Stimulated activated CD4-positive, alpha-beta T cell treated with anti-CD3 and anti-CD28 coated beads, TNF-alpha, amount 100 ng/mL, for 4 hours (primary cell): Measurements from ENCODE around the gene HS1BP3.

ENCODE experiments used
- DNase-seq, 3 experiments: peaks; one replicate each; pipeline ENCODE4 v3.0.0-alpha.2; 2020; ENCODE audit warnings: low read depth in 3 of 3

Gene HS1BP3

DNA sequence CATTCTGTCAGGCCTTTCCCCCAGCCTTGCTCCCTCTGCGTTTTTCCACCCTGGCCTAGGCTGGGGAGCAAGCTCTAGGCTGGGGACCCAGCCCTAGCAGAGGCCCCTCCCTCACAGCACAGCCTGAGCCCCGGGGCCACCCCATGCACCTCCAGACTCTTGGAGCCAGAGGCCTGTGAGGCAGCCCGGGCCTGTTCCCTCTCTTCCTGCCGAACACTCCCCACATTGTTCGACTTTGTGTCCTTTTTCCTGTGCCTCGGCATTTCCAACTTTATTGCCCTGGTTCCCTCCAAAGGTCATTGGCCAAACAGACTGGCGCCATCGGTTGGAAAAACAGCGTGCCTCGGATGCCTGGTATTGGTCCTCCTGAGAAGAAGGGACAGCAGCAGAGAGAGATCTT is 79.7 kb downstream of the HS1BP3 start:
- no peak for DNase-seq

DNA sequence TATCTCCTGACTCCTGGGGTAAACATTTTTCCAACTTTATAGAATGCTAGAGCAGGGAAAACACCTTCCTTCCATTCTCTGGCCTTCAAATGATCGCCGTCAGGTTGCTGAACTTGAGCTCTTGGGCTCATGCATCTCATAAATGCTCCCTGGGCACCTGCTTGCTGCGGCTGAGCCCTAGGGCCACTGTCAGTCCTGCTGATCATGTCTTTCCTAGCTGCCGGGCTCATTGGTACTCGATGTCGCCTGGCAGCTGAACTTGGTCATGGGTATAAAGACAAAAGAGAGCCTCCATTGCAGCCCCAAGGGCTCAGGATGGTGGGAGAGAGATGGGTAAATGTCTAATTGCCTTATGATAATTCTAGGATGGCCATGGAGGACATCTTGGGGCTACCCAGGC is 80.6 kb downstream of the HS1BP3 start:
- no peak for DNase-seq

DNA sequence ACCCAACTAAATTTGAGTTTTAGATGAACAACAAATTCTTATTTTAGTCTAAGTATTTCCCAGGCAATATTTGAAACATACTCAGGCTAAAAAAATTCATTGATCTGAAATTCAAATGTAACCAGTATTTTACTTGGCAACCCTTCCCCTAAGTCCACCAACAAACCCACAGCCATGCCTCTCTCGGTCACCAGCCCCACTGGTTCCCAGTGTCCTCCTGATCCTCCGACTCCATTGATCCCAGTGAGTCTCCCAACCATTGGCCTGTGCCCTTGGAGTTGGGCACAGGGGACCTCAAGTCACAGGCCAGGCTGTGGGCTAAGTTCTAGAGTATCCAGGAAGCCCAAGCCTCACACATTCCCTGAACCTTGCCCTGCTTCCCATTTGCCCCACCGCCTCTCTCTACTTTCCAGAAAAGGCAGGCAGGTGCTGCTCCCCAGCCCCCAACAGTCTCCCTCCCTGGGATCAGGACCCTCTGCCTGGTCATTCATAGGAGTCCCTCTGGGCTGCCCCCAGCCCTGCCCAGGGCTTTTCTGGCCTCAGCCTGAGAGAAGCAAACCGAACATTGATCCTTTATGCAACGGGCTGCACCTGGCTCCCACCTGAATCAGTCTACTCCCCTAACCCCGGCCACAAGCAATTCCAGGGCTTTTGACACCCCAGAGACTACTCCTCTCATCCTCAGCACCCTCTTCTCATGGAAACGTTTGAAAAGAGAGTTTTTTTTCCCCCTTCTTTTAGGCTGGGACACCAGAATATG is 81.3 kb downstream of the HS1BP3 start:
- no peak for DNase-seq

DNA sequence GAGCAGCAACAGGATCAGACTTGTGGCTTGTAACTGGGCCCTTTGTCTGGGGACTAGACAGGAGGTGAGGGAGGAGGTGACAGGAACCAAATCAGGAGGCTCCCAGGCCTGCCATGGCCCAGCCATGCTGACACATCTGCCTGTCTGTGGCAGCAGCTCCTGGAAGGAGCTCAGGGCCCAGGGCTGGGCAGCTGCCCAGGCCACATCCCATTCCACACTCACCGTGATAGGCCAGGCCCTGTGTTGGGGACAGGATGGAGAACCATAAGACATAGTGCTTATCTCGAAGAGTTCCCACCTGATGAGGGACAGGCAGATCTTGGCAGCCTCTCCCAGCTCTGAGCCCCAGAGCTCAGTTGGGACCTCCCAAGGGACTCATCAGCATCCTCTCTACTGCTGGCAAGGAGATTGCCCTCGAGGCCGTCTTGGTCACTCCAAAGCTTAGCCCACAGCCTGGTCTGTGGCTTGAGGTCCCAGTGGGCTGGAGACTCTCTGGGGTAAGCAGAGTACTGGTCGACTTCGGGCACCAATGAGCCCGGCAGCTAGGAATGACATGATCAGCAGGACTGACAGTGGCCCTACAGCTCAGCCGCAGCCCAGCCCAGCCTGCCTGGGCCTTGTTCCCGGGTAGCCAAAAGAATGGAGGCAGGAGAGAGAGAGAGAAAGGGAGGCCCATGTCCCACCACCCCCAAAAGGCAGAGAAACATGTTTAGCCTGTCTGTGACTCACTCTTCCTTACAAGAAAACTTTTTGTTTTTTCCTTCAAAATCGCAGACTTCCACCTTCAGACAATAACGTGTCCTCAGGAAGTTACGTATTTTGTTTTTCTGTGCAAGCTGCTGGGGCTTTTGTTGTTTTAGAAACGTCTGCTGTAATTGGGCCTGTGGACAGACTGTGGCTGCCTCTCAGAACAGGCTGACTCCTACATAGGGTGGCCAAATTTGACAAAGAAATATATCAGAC is 82.1 kb downstream of the HS1BP3 start:
- no peak for DNase-seq

DNA sequence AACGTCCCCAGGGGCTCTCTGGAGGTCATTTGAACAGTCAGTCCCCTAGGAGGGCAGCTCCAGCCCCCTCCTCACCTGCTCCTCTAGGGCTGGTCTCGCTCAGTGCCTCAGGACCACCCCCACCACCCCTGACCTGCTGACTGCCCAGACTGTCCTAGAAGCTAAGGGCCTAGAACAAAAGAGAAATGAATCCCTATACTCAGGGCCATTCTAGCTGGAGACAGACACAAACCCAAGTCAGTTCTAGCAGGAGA is 83.0 kb downstream of the HS1BP3 start:
- no peak for DNase-seq
